HCT116 (cell line): ENCODE measurements around the gene ARMS2.

Experiments used
- CTCF ChIP-seq, 3 experiments: fragments of 200-600 bp in 1 of 3; sonication (generic) in 1 of 3; IDR thresholded peaks in 2 of 3; conservative IDR thresholded peaks in 1 of 3; 2 replicates each; pipeline ENCODE4 v1.5.1; 2012 to 2017; ENCODE audit warnings: low read depth in 2 of 3, low read length in 2 of 3, antibody characterized with exemption in 1 of 3, borderline replicate concordance in 1 of 3, control low read depth in 1 of 3, mild to moderate bottlenecking in 1 of 3, mixed read lengths in 1 of 3, mixed run types in 1 of 3, moderate library complexity in 1 of 3; ENCODE audit not compliant: insufficient read depth in 1 of 3
- EGR1 ChIP-seq: IDR thresholded peaks from 2 replicates; pipeline ENCODE4 v1.6.1; 2012; ENCODE audit warnings: low read depth
- EZH2phosphoT487 ChIP-seq: fragments of 200-600 bp; IDR thresholded peaks from 2 replicates; pipeline ENCODE4 v1.6.1; 2018; ENCODE audit warnings: antibody characterized with exemption, borderline replicate concordance

GRCh38 chr10:122422266-122422989, 32.0 kb upstream of the ARMS2 start:
- TF ChIP-seq EZH2phosphoT487 (no peak), CTCF (IDR thresholded peaks at IDR 0.05 in 2 of 3, conservative IDR thresholded peaks at IDR 0.05 in 1 of 3; ENCODE audit: borderline replicate concordance in 1 of 3, insufficient read depth in 1 of 3, low read depth in 2 of 3, low read length in 2 of 3) (no peak), EGR1 (no peak)
